HG02571 (cell line): ENCODE measurements around the gene CTNNB1.

Experiments
- ATAC-seq: cut with Tn5 transposase; IDR thresholded peaks from one replicate; pipeline ENCODE4 v1.9.1; 2021; ENCODE audit warnings: mild to moderate bottlenecking, moderate library complexity; ENCODE audit not compliant: unreplicated experiment

CTNNB1 gene

DNA sequence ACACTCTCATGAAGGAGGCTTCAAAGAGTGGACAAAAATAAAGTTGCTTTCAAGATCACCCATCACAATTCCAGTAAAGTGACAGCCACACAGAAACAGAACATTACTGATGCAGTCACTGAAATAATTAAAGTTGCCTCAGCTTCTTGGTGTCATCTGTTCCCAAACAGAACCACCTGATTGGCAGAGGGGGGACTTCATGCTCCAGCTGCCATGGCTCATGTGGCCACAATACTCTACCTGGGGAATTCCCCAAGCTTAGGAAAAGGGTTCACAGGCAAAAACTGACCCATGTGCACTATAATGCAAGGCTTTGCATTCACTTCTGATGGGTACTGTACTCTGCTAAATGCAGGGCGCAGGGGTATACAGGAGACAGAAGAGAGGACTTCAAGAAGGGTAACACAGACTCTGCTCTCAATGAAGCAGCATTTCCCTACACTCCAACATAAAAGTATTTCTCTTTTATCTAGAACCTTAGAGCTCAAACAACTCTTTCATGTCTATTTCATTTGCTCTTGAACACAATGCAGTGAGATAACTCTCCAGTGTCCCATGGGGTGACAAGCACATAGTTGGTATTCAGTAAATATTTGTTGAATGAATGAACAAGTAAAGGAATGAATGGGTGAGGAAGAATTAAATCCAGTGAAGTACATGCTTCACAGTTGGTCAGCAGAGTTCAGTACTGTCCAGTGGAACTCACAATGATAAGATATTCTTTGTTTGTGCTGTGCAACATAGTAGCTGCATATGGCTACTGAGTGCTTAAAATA lies 8.6 kb upstream of the CTNNB1 start:
- ATAC-seq: no peak

GRCh38 chr3:41192885-41193284 lies 6.4 kb upstream of the CTNNB1 start:
- no peak for ATAC-seq

DNA sequence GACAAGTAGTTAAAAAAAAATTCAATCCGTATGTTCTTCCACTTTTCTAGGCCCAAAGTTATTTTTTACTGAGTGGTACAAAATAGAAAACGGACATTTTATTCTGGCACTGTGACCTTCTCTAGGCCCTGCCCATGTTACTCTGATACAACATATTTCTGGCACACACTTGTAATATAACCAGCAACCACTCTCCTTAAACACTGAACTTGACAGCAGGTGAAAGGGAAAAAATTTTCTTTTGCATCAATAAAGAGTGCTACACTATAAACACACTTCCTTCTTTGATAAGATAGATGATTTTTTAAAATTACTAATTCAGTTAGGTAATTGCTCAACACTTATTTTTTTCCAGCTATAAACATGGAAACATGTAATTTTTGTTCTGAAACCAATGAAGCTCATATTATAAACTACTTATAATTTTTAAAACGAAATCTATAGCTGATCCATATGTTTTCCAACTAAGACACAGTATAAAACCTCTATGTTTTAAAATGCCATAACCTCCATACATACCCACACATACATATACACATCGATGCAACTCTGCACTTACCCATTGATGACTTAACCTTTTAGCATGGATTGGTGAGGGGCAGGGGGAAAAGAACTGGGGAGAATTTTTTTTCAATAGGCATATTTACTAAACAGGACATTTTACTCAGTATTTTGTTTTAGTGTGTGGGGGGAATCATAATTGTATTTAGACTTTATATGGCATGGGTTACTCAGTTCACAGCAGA lies 5.3 kb upstream of the CTNNB1 start:
- no peak for ATAC-seq

GRCh38 chr3:41194701-41195100 lies 4.6 kb upstream of the CTNNB1 start:
- ATAC-seq: no peak

DNA sequence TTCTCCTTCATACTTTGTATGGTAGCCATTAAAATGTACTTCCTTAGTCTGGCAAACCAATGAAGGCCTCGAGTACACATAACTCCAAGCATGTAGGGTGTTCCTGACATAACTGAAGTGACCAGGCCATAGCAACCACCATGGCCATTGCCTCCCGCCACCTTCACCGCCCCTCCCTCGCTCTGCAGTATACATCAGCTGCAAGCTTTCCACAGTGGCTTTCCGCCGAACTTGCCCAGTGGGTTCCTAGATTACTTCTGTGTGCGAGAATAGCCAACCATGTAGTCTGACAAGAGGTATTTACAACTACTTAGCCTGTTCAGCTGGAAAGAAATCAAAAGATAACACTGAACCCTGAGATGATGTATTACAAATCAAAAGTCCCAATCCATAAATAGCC lies 3.4 kb upstream of the CTNNB1 start:
- ATAC-seq: no peak

DNA sequence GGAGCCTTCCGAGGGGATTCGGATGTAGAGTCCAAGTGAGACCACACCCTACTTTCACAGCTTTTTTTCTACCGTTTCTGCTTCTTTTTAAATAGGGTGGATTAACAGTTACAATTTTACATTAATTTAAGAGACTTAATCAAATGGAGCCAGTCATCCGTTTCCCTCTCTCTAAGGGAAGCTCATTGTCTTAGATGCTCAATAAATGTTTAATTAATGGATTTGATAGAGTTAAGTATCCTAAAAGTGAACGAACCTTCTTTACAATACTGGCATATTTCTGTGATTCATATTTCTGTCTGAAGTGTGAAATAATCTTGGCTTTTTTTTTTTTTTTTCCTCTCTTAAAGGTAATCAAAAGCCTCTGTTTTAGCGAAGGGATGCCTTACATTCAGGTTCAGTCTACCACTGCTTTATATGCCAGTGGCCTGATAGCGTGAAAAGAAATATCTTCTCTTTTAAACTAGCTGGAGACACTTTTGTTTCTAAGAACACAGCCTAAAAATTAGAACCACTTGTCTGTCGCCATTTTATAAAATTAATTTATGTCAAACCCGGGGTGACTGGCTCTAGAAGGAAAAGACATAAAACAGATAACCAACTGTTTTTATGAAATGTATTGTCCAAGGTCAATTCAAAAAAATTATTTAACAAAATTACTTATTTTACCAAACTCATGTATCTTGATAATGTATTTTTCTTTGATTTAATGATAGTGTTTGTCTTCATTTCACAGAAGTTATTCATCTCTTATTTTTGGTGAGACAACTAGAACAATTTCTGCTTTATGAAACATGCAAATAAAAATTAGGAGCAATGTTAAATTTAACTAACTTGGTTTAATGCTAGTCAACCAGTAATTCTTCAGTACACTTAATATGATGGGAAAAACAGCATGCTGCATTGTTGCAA lies 2.5 kb upstream of the CTNNB1 start:
- ATAC-seq: no peak

GRCh38 chr3:41198046-41198445 lies 1.3 kb upstream of the CTNNB1 start:
- no peak for ATAC-seq

GRCh38 chr3:41198526-41198925 lies 779 bp upstream of the CTNNB1 start:
- peak; percentile 7 for ATAC-seq

- peak; percentile 16 for ATAC-seq
Measured at GRCh38 chr3:41199866-41200668, 762 bp downstream of the CTNNB1 start.

- no peak for ATAC-seq
Measured at GRCh38 chr3:41200669-41201021, 1.3 kb downstream of the CTNNB1 start.

GRCh38 chr3:41202075-41202833 lies 2.9 kb downstream of the CTNNB1 start:
- no peak for ATAC-seq

GRCh38 chr3:41202834-41203345 lies 3.6 kb downstream of the CTNNB1 start:
- ATAC-seq: no peak

- ATAC-seq: no peak
Measured at GRCh38 chr3:41204369-41204768, 5.1 kb downstream of the CTNNB1 start.

DNA sequence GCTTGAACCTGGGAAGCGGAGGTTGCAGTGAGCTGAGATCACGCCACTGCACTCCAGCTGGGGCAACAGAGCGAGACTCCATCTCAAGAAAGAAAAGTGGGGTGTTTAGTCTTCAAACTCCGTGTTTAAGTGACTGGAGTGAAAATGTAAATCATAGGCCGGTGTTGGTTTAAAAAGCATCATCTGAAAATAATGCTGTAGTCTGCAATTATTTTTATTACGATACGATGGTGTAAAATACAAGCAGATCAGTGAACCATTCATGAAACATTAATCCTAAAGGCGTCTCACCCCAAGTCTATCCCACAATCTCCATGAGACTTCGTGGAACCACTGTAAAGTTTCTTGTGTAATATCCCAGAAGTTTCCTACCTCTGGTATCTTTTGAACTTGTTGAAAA lies 6.3 kb downstream of the CTNNB1 start:
- no peak for ATAC-seq

- ATAC-seq: no peak
Measured at GRCh38 chr3:41207355-41207754, 8.1 kb downstream of the CTNNB1 start.

- ATAC-seq: no peak
Measured at GRCh38 chr3:41208507-41209220, 9.4 kb downstream of the CTNNB1 start.

DNA sequence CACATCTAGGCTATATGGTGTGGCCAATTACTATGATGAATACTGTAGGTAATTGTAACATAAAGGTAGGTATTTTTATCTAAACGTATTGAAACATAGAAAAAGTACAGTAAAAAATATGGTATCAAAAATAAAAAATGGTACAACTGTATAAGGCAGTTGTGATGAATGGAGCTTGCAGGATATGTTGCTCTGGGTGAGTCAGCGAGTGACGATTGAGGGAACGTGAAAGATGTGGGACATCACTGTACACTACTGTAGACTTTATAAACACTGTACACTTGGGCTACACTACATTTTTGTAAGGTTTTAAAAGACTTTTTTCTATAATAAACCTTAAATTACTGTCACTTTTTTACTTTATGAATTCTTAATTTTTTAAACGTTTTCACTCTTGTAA lies 10.3 kb downstream of the CTNNB1 start:
- ATAC-seq: no peak

DNA sequence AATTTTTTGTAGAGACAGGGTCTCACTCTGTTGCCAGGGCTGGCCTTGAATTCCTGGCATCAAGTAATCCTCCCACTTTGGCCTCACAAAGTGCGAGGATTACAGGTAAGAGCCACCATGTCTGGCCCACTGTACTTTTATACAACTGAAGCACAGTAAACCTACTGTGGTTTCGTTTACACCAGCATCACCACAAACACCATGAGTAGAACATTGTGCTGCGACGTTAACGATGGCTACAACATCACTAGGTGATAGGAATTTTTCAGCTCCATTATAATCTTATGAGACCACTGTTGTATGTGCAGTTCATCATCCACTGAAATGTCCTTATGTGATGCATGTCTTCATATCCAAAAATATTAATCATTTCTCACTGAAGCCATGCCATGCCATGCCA lies 11.7 kb downstream of the CTNNB1 start:
- no peak for ATAC-seq

DNA sequence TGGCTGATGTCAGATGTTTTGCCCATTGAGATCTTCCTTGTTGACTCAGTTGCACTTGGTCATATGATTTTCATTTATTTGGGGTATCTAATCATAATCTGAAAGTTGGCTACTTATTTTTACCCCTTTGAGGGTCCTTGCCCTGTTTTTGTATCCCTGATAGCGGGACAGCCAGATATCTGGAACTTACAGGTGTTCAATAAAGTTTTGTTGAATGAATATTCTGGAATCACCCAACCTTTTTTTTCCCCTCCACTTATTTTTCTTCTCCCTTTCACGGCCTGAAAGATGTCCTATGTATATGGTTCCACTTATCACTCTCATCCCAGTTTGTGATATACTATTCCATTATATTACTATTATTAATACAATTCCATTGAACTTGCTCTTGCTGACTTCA lies 12.8 kb downstream of the CTNNB1 start:
- no peak for ATAC-seq
